ENCODE data around the gene PDCD1LG2. TPM values are rescaled to one million over a fixed set of nuclear protein-coding genes. Genes with fewer than 3 reads are reported as not detected.
"Not testable (repeated sequence)": the region's sequence is repeated elsewhere in the genome, so short reads cannot be mapped to it uniquely, and the experiment has no call there.

PDCD1LG2 gene
- total RNA-seq, 1 experiment from 2014 or later, result not detected

DNA sequence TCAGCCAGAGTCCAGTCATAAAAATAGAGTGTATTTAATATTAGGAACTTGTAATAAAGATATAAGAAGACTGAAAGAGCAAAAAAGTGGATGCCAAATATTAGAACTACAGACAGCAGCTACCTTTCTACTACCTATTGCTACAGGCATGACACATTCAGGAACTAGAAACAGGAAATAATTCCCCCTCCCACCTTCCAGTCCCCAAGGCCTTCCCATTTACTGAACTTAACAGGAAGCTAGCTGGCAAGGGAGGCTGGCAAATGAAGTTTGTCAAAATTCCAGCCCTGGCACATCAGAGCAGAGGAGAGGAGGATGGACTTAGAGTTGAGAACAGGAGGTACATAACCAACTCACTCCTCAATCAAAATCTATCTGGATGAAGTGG lies 68.4 kb downstream of the PDCD1LG2 start:
- no peaks in the 10 kb centered on the region for H3K9me3 Mint-ChIP-seq (ENCODE audit: low read depth, unreplicated experiment)
- intact Hi-C loops (cut with micrococcal nuclease; ENCODE audit: unreplicated experiment), result no loop called here
- no peaks in the 10 kb centered on the region for H3K36me3 Mint-ChIP-seq (ENCODE audit: insufficient read depth, unreplicated experiment)
- H3K4me3 Mint-ChIP-seq (ENCODE audit: low read depth, unreplicated experiment), result no peak overlapping the region
- TF ChIP-seq, protein P1, sequence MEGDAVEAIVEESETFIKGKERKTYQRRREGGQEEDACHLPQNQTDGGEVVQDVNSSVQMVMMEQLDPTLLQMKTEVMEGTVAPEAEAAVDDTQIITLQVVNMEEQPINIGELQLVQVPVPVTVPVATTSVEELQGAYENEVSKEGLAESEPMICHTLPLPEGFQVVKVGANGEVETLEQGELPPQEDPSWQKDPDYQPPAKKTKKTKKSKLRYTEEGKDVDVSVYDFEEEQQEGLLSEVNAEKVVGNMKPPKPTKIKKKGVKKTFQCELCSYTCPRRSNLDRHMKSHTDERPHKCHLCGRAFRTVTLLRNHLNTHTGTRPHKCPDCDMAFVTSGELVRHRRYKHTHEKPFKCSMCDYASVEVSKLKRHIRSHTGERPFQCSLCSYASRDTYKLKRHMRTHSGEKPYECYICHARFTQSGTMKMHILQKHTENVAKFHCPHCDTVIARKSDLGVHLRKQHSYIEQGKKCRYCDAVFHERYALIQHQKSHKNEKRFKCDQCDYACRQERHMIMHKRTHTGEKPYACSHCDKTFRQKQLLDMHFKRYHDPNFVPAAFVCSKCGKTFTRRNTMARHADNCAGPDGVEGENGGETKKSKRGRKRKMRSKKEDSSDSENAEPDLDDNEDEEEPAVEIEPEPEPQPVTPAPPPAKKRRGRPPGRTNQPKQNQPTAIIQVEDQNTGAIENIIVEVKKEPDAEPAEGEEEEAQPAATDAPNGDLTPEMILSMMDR (IDR thresholded peaks at IDR 0.05; ENCODE audit: unreplicated experiment), result no peak
- no peaks in the 10 kb centered on the region for H3K4me1 Mint-ChIP-seq (ENCODE audit: low read depth, unreplicated experiment)
- CTCF ChIA-PET, result no interaction called here
- H3K27ac Mint-ChIP-seq (ENCODE audit: unreplicated experiment), result no peak overlapping the region
- DNase-seq, result no peak
- no peaks in the 10 kb centered on the region for H3K27me3 Mint-ChIP-seq (ENCODE audit: unreplicated experiment)
- no TSS peak for BruUV-seq (replicated peaks)

DNA sequence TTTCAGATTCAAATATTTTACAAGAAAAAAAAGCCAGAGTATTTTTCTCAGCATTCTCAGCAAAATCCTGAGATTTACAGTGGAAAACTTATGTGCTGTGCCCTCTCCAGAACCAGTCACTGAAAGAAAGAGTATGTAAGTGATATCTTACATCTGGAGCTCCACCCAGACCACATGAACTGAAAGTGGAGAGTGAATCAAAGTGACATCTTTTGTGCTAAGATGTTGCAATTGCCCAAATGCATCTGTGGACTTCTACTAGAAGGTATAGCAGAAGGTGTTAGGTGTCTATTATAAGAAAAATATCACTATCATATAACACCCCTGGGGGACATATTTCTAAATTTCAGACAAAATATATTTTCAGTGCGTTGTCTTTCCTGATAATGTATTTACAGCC lies 69.5 kb downstream of the PDCD1LG2 start:
- Mint-ChIP-seq H3K27me3 (ENCODE audit: unreplicated experiment) (no peaks in the 10 kb centered on the region), H3K9me3 (ENCODE audit: low read depth, unreplicated experiment) (no peaks in the 10 kb centered on the region), H3K4me3 (ENCODE audit: low read depth, unreplicated experiment) (no peak overlapping the region), H3K27ac (ENCODE audit: unreplicated experiment) (no peak overlapping the region), H3K4me1 (ENCODE audit: low read depth, unreplicated experiment) (no peaks in the 10 kb centered on the region), H3K36me3 (ENCODE audit: insufficient read depth, unreplicated experiment) (no peaks in the 10 kb centered on the region)
- no peak for DNase-seq
- TF ChIP-seq, protein P1 (IDR thresholded peaks at IDR 0.05; ENCODE audit: unreplicated experiment), result no peak
- intact Hi-C loops (cut with micrococcal nuclease; ENCODE audit: unreplicated experiment), result no loop called here
- no TSS peak for BruUV-seq (replicated peaks)
- CTCF ChIA-PET, result interaction anchor here (0.8 kb wide), 1 partner anchor 8 kb away, joined by 3 read pairs; no protein-coding TSS in a partner anchor

DNA sequence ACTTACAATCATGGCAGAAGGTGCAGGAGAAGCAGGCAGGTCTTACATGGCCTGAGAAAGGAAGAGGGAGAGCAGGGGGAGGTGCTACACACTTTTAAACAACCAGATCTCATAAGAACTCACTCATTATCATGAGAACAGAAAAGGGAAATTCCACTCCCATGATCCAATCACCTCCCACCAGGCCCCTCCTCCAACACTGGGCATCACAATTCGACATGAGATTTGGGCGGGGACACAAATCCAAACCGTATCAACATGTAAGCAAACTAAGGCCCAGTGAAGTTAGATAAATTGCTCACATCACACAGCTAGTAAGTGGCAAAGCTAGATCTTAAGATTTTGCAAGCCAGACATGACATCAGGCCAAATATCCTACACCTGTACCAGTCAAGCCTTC lies 70.3 kb downstream of the PDCD1LG2 start:
- no peak overlapping the region for H3K4me3 Mint-ChIP-seq (ENCODE audit: low read depth, unreplicated experiment)

DNA sequence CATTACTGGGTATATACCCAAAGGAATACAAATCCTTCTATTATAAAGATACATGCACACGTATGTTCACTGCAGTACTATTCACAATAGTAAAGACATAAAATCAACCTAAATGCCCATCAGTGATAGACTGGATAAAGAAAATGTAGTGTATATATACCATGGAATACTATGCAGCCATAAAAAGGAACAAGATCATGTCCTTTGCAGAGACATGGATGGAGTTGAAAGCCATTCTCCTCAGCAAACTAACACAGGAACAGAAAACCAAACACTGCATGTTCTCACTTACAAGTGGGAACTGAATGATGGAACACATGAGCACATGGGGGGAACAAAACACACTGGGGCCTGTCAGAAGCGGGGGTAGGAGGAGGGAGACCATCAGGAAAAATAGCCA lies 71.4 kb downstream of the PDCD1LG2 start:
- H3K9me3 Mint-ChIP-seq (ENCODE audit: low read depth, unreplicated experiment); DNase-seq; H3K36me3 Mint-ChIP-seq (ENCODE audit: insufficient read depth, unreplicated experiment); H3K4me1 Mint-ChIP-seq (ENCODE audit: low read depth, unreplicated experiment); H3K4me3 Mint-ChIP-seq (ENCODE audit: low read depth, unreplicated experiment); H3K27ac Mint-ChIP-seq (ENCODE audit: unreplicated experiment); CTCF ChIA-PET; BruUV-seq (replicated peaks); H3K27me3 Mint-ChIP-seq (ENCODE audit: unreplicated experiment); intact Hi-C loops (cut with micrococcal nuclease; ENCODE audit: unreplicated experiment): not testable (repeated sequence)

More for the DNA sequence above, 70.3 kb downstream of the PDCD1LG2 start:
- intact Hi-C loops (cut with micrococcal nuclease; ENCODE audit: unreplicated experiment), result no loop called here
- Mint-ChIP-seq H3K36me3 (ENCODE audit: insufficient read depth, unreplicated experiment) (no peaks in the 10 kb centered on the region), H3K27me3 (ENCODE audit: unreplicated experiment) (no peaks in the 10 kb centered on the region), H3K27ac (ENCODE audit: unreplicated experiment) (no peak overlapping the region), H3K9me3 (ENCODE audit: low read depth, unreplicated experiment) (no peaks in the 10 kb centered on the region), H3K4me1 (ENCODE audit: low read depth, unreplicated experiment) (no peaks in the 10 kb centered on the region)
- CTCF ChIA-PET, result no interaction called here
- no TSS peak for BruUV-seq (replicated peaks)
- DNase-seq, result no peak
- TF ChIP-seq, protein P1 (IDR thresholded peaks at IDR 0.05; ENCODE audit: unreplicated experiment), result no peak

DNA sequence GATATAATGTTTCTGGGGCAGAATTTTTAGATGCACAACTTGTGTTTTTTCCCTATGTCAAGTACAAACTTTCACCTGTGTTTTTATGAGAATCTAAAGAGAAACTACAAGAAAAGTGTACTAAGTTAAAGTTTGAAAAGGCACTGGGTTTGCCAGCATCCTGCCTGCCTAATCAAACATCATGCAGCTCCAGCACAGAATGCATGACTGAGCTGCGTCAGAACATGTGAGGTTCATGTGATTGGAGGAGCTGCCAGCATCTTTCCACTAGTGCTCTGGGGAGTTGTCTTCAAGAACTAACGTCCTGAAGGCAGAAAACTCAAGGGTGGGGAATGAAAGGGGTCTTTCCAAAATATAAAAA lies 72.5 kb downstream of the PDCD1LG2 start:
- TF ChIP-seq, protein P1 (IDR thresholded peaks at IDR 0.05; ENCODE audit: unreplicated experiment), result no peak
- intact Hi-C loops (cut with micrococcal nuclease; ENCODE audit: unreplicated experiment), result no loop called here
- BruUV-seq (replicated peaks), result no TSS peak
- CTCF ChIA-PET, result interaction anchor here (1.0 kb wide), 1 partner anchor 133 kb away, joined by 3 read pairs; the partner anchor contains the start of gene CD274
- no peaks in the 10 kb centered on the region for H3K36me3 Mint-ChIP-seq (ENCODE audit: insufficient read depth, unreplicated experiment)
- DNase-seq, result no peak
- H3K27me3 Mint-ChIP-seq (ENCODE audit: unreplicated experiment), result no peaks in the 10 kb centered on the region
- H3K4me3 Mint-ChIP-seq (ENCODE audit: low read depth, unreplicated experiment), result no peak overlapping the region
- no peak overlapping the region for H3K27ac Mint-ChIP-seq (ENCODE audit: unreplicated experiment)
- H3K9me3 Mint-ChIP-seq (ENCODE audit: low read depth, unreplicated experiment), result no peaks in the 10 kb centered on the region
- H3K4me1 Mint-ChIP-seq (ENCODE audit: low read depth, unreplicated experiment), result no peaks in the 10 kb centered on the region
